SK-N-MC (cell line): ENCODE measurements around the gene GPR135.

Experiments used
- EZH2 ChIP-seq: fragments of 200-600 bp; sonication (generic); IDR thresholded peaks from one replicate; pipeline ENCODE4 v1.6.1; 2017; ENCODE audit warnings: antibody characterized with exemption
- POLR2AphosphoS5 ChIP-seq: IDR thresholded peaks from 2 replicates; pipeline ENCODE4 v1.6.1; 2012; ENCODE audit warnings: mild to moderate bottlenecking, low read depth, low read length, borderline replicate concordance

- TF ChIP-seq POLR2AphosphoS5 (no peak), EZH2 (no peak)
These were observed 37.3 kb downstream of the GPR135 start for GRCh38 chr14:59427653-59428580.
